ENCODE measurements around the gene CLIP1. TPM values are rescaled to one million over a fixed set of nuclear protein-coding genes. Genes with fewer than 3 reads are reported as not detected.

Gene CLIP1
- total RNA-seq, 1 experiment from 2014 or later, result 42.9 TPM

GRCh38 chr12:122312926-122313325, 109.5 kb downstream of the CLIP1 start:
- RAD21 ChIA-PET (ENCODE audit: low non-redundant PET in 1 of 2, low total read pairs in 2 of 2, uncharacterized antibody in 2 of 2, unreplicated experiment in 2 of 2), result no interaction called here
- H3K9me3 ChIP-seq (ENCODE audit: control insufficient read depth in 1 of 2, insufficient read depth in 1 of 2, low read depth in 1 of 2, low read length in 2 of 2), result no peaks in the 10 kb centered on the region
- no peak overlapping the region for H3K27ac ChIP-seq (ENCODE audit: low read depth, low read length)
- no peak overlapping the region for H2AFZ ChIP-seq (ENCODE audit: low read depth, low read length, poor library complexity, severe bottlenecking)
- DNase-seq (ENCODE audit: low read depth, low spot score), result no peak
- H3K4me1 ChIP-seq (ENCODE audit: control insufficient read depth in 1 of 2, insufficient read depth in 2 of 2, low read length in 2 of 2), result no peaks in the 10 kb centered on the region
- no peaks in the 10 kb centered on the region for H3K27me3 ChIP-seq (ENCODE audit: insufficient read depth, low read length)
- H3K4me2 ChIP-seq (ENCODE audit: low read length), result no peak overlapping the region
- no peak overlapping the region for H3K9ac ChIP-seq (ENCODE audit: low read length)
- no peak for TF ChIP-seq SRF (IDR thresholded peaks at IDR 0.05; ENCODE audit: low read depth)
- no peak for TF ChIP-seq YY1 (IDR thresholded peaks at IDR 0.05; ENCODE audit: extremely low read depth, insufficient replicate concordance, low read depth, low read length)
- no peak for TF ChIP-seq ATF3 (IDR thresholded peaks at IDR 0.05)
- TF ChIP-seq MAX (IDR thresholded peaks at IDR 0.05), result no peak
- no peaks in the 10 kb centered on the region for H3K79me2 ChIP-seq (ENCODE audit: insufficient read depth, low read length)
- H3K36me3 ChIP-seq (ENCODE audit: control insufficient read depth in 1 of 2, insufficient read depth in 2 of 2, low read length in 2 of 2), result peaks cover 5 to 10% of the 10 kb centered on the region in 2 experiments; a peak in 3 of 4 replicates
- POLR2A ChIA-PET, result no interaction called here
- no peaks in the 10 kb centered on the region for H4K20me1 ChIP-seq (ENCODE audit: insufficient read depth)
- no peak overlapping the region for H3K4me3 ChIP-seq (replicated peaks in 1 of 2; ENCODE audit: low read depth in 1 of 2, low read length in 2 of 2)
- CTCF ChIA-PET, result no interaction called here
- ATAC-seq, result no peak
- BruUV-seq (replicated peaks), result no TSS peak
- H3K9me2 ChIP-seq (ENCODE audit: insufficient read depth), result no peaks in the 10 kb centered on the region
- intact Hi-C loops (cut with micrococcal nuclease), result no loop called here

- Histone ChIP-seq H2AFZ (ENCODE audit: low read depth, low read length, poor library complexity, severe bottlenecking) (no peak overlapping the region), H4K20me1 (ENCODE audit: insufficient read depth) (no peaks in the 10 kb centered on the region), H3K9ac (ENCODE audit: low read length) (no peak overlapping the region), H3K9me2 (ENCODE audit: insufficient read depth) (no peaks in the 10 kb centered on the region), H3K4me1 (ENCODE audit: control insufficient read depth in 1 of 2, insufficient read depth in 2 of 2, low read length in 2 of 2) (no peaks in the 10 kb centered on the region), H3K27ac (ENCODE audit: low read depth, low read length) (no peak overlapping the region), H3K4me2 (ENCODE audit: low read length) (no peak overlapping the region), H3K36me3 (ENCODE audit: control insufficient read depth in 1 of 2, insufficient read depth in 2 of 2, low read length in 2 of 2) (peaks cover 5 to 10% of the 10 kb centered on the region in 2 experiments; a peak in 3 of 4 replicates), H3K4me3 (replicated peaks in 1 of 2; ENCODE audit: low read depth in 1 of 2, low read length in 2 of 2) (no peak overlapping the region), H3K27me3 (ENCODE audit: insufficient read depth, low read length) (no peaks in the 10 kb centered on the region), H3K79me2 (ENCODE audit: insufficient read depth, low read length) (no peaks in the 10 kb centered on the region), H3K9me3 (ENCODE audit: control insufficient read depth in 1 of 2, insufficient read depth in 1 of 2, low read depth in 1 of 2, low read length in 2 of 2) (no peaks in the 10 kb centered on the region)
- ATAC-seq (no peak), DNase-seq (ENCODE audit: low read depth, low spot score) (no peak)
- ChIA-PET RAD21 (ENCODE audit: low non-redundant PET in 1 of 2, low total read pairs in 2 of 2, uncharacterized antibody in 2 of 2, unreplicated experiment in 2 of 2) (no interaction called here), CTCF (no interaction called here), POLR2A (no interaction called here)
- BruUV-seq (replicated peaks), result no TSS peak
- TF ChIP-seq CBX3 (IDR thresholded peaks at IDR 0.05; ENCODE audit: low read depth), result no peak
- TF ChIP-seq TCF7L2 (IDR thresholded peaks at IDR 0.05; ENCODE audit: borderline replicate concordance, extremely low read depth, insufficient read depth, insufficient read length), result no peak
- TF ChIP-seq CEBPB (IDR thresholded peaks at IDR 0.05; ENCODE audit: low read depth), result no peak
- TF ChIP-seq SRF (IDR thresholded peaks at IDR 0.05; ENCODE audit: low read depth), result no peak
- TF ChIP-seq JUND (IDR thresholded peaks at IDR 0.05), result no peak
- no peak for TF ChIP-seq FOSL1 (IDR thresholded peaks at IDR 0.05; ENCODE audit: low read depth)
- intact Hi-C loops (cut with micrococcal nuclease), result no loop called here
Measured at GRCh38 chr12:122311696-122312095, 110.8 kb downstream of the CLIP1 start.

Measured in HCT116 (cell line).